K562 (cell line): ENCODE results near the gene MYO1D. TPM values are rescaled to one million over a fixed set of nuclear protein-coding genes. Genes with fewer than 3 reads are reported as not detected.

Source experiments
- ATAC-seq: fragments of 200-7000 bp; cut with Tn5 transposase; 3 replicates; pipeline ENCODE4 v1.9.1; 2020; ENCODE audit warnings: moderate library complexity
- BruUV-seq: library from RNA; stranded (reverse); fragments of 400-500 nt; replicated peaks from 2 replicates; lab custom pipeline; 2021; lab: Mats Ljungman, UMichigan
- CTCF ChIA-PET: fragments of 300-600 bp; formaldehyde crosslinking; extraction: SDS; loops from one replicate; lab custom pipeline; 2021; ENCODE audit warnings: low intra/inter-chr PET ratio; lab: Yijun Ruan, JAX
- POLR2A ChIA-PET: fragments of 300-600, 350-650 bp; sonication (Branson Sonifier 250); formaldehyde crosslinking; extraction: SDS; loops from one replicate; lab custom pipeline; 2021; ENCODE audit warnings: antibody characterized with exemption, inconsistent platforms; lab: Yijun Ruan, JAX
- DNase-seq, 4 experiments: peaks; one replicate each; pipeline versions ENCODE4 v3.0.0 to v3.0.0-alpha.2; 2011 to 2018; ENCODE audit warnings: low spot score in 3 of 4, mixed read lengths in 3 of 4; ENCODE audit errors: extremely low read depth in 1 of 4
- FAIRE-seq: peaks from 2 replicates; lab custom pipeline; 2011; peaks lifted over from hg19 to GRCh38; lab: Jason Lieb, UNC
- H2AFZ ChIP-seq: 2 replicates; pipeline ENCODE4 v1.6.0; 2011; ENCODE audit warnings: low read depth, low read length, control low read depth, inconsistent platforms
- H3K27ac ChIP-seq: fragments of 200-600 bp; 3 replicates; pipeline ENCODE4 v1.8.0; 2011; ENCODE audit warnings: low read depth, mild to moderate bottlenecking, control low read depth, inconsistent platforms, low read length, moderate library complexity, mixed read lengths; ENCODE audit errors: extremely low read depth
- H3K27me3 ChIP-seq, 2 experiments: fragments of 300-600 bp in 1 of 2; 2 replicates in 1 of 2; 3 replicates in 1 of 2; pipeline versions ENCODE4 v1.6.0 to v1.8.0; 2011; ENCODE audit warnings: inconsistent platforms in 2 of 2, low read length in 2 of 2, mild to moderate bottlenecking in 1 of 2, mixed read lengths in 1 of 2, moderate library complexity in 1 of 2; ENCODE audit not compliant: control insufficient read depth in 2 of 2, insufficient read depth in 2 of 2
- H3K36me3 ChIP-seq: fragments of 300-600 bp; 3 replicates; pipeline ENCODE4 v1.8.0; 2011; ENCODE audit warnings: mild to moderate bottlenecking, low read length, inconsistent platforms; ENCODE audit not compliant: control insufficient read depth, insufficient read depth
- H3K4me1 ChIP-seq, 2 experiments: fragments of 200-600 bp in 1 of 2; replicated peaks in 1 of 2; 2 replicates in 1 of 2; 3 replicates in 1 of 2; pipeline versions ENCODE4 v1.5.1 to v1.8.0; 2011; ENCODE audit warnings: inconsistent platforms in 2 of 2, low read length in 2 of 2, mild to moderate bottlenecking in 1 of 2, mixed read lengths in 1 of 2, moderate library complexity in 1 of 2; ENCODE audit not compliant: control insufficient read depth in 2 of 2, insufficient read depth in 2 of 2
- H3K4me2 ChIP-seq: 2 replicates; pipeline ENCODE4 v1.6.1; 2011; ENCODE audit warnings: low read length, control low read depth, inconsistent platforms, mixed read lengths; ENCODE audit not compliant: insufficient read depth
- H3K4me3 ChIP-seq: fragments of 200-600 bp; sonication (generic), shearing (Covaris generic); 2 replicates; pipeline ENCODE4 v1.5.1; 2016; ENCODE audit warnings: control low read depth, inconsistent platforms
- H3K79me2 ChIP-seq: fragments of 200-600 bp; 3 replicates; pipeline ENCODE4 v1.8.0; 2011; ENCODE audit warnings: low read length, inconsistent platforms; ENCODE audit not compliant: control insufficient read depth, insufficient read depth
- H3K9ac ChIP-seq, 2 experiments: 2 replicates each; pipeline versions ENCODE4 v1.6.0 to v1.6.1; 2011; ENCODE audit warnings: low read depth in 2 of 2, low read length in 2 of 2, control low read depth in 1 of 2, inconsistent platforms in 1 of 2, mild to moderate bottlenecking in 1 of 2, mixed read lengths in 1 of 2; ENCODE audit not compliant: insufficient read depth in 1 of 2
- H3K9me1 ChIP-seq: one replicate; pipeline ENCODE4 v1.6.0; 2011; ENCODE audit warnings: inconsistent platforms, mild to moderate bottlenecking, low read length, moderate library complexity; ENCODE audit not compliant: control insufficient read depth, insufficient read depth
- H3K9me3 ChIP-seq: replicated peaks from 2 replicates; pipeline ENCODE4 v1.5.1; 2011; ENCODE audit warnings: low read depth, low read length, inconsistent platforms; ENCODE audit not compliant: control insufficient read depth, insufficient read depth
- H4K20me1 ChIP-seq: replicated peaks from 2 replicates; pipeline ENCODE4 v1.6.1; 2011; ENCODE audit warnings: low read length, inconsistent platforms, mixed read lengths; ENCODE audit not compliant: control insufficient read depth, insufficient read depth
- BCOR ChIP-seq: fragments of 450-650 bp; IDR thresholded peaks from 2 replicates; pipeline ENCODE4 v1.6.1; 2016
- ERF ChIP-seq: fragments of 450-650 bp; formaldehyde crosslinking; IDR thresholded peaks from 2 replicates; pipeline ENCODE4 v1.4.0; 2020; ENCODE audit warnings: mild to moderate bottlenecking, mixed read lengths
- HDAC2 ChIP-seq: fragments of 450-650 bp; IDR thresholded peaks from 2 replicates; pipeline ENCODE4 v1.6.1; 2016; ENCODE audit warnings: mild to moderate bottlenecking
- HSF4 ChIP-seq: fragments of 250-450 bp; sonication (Bioruptor Pico); IDR thresholded peaks from 2 replicates; pipeline ENCODE4 v2.1.2; 2022; ENCODE audit warnings: mild to moderate bottlenecking, moderate library complexity, borderline replicate concordance
- NCOA4 ChIP-seq: fragments of 450-650 bp; IDR thresholded peaks from 2 replicates; pipeline ENCODE4 v1.6.1; 2018; ENCODE audit warnings: mild to moderate bottlenecking; ENCODE audit not compliant: partially characterized antibody
- NCOR1 ChIP-seq: fragments of 450-650 bp; IDR thresholded peaks from 2 replicates; pipeline ENCODE4 v1.6.1; 2016; ENCODE audit warnings: mild to moderate bottlenecking, moderate library complexity
- PRDM10 ChIP-seq: fragments of 450-650 bp; IDR thresholded peaks from 2 replicates; pipeline ENCODE4 v1.6.1; 2018; ENCODE audit not compliant: partially characterized antibody
- TEAD4 ChIP-seq, 2 experiments: sonication (generic) in 1 of 2; formaldehyde crosslinking in 1 of 2; IDR thresholded peaks; 2 replicates each; pipeline versions ENCODE4 v1.6.1 to v1.8.0; 2012 to 2022; ENCODE audit warnings: borderline replicate concordance in 1 of 2, inconsistent platforms in 1 of 2, low read length in 1 of 2, mild to moderate bottlenecking in 1 of 2, missing genetic modification reagents in 1 of 2
- TGIF2 ChIP-seq: sonication (generic); formaldehyde crosslinking; IDR thresholded peaks from 2 replicates; pipeline ENCODE4 v1.8.1; 2022; ENCODE audit warnings: mild to moderate bottlenecking, missing genetic modification reagents, moderate library complexity
- TOE1 ChIP-seq, 2 experiments: fragments of 450-650 bp in 1 of 2; sonication (generic) in 1 of 2; formaldehyde crosslinking in 1 of 2; IDR thresholded peaks; 2 replicates each; pipeline versions ENCODE4 v1.7.1 to v1.8.0; 2016 to 2022; ENCODE audit warnings: borderline replicate concordance in 2 of 2, mild to moderate bottlenecking in 2 of 2, antibody characterized with exemption in 1 of 2, inconsistent platforms in 1 of 2, low read depth in 1 of 2, missing genetic modification reagents in 1 of 2, moderate library complexity in 1 of 2
- ZC3H11A ChIP-seq: IDR thresholded peaks from 2 replicates; pipeline ENCODE4 v1.6.1; 2012; ENCODE audit warnings: low read depth, low read length, improper control_type of control experiment
- ZNF57 ChIP-seq: fragments of 450-650 bp; formaldehyde crosslinking; IDR thresholded peaks from 2 replicates; pipeline ENCODE4 v1.4.0; 2020; ENCODE audit warnings: mild to moderate bottlenecking, moderate library complexity
- ZNF592 ChIP-seq: fragments of 450-650 bp; IDR thresholded peaks from 2 replicates; pipeline ENCODE4 v1.6.1; 2017; ENCODE audit warnings: antibody characterized with exemption, mild to moderate bottlenecking
- WGBS: fragments of 100-300 bp; shearing (Covaris generic); methylation state at CpG from one replicate; pipeline ENCODE4 v1.1.6; 2016; ENCODE audit warnings: low coverage, mixed read lengths; ENCODE audit not compliant: insufficient coverage; ENCODE audit errors: missing lambda C conversion rate; 5-methylcytosine and 5-hydroxymethylcytosine counted together
- in situ Hi-C: fragments of 300-500 bp; cut with MboI; formaldehyde crosslinking; loops from 4 replicates; pipeline ENCODE4 v1.15.0; 2018; ENCODE audit warnings: inconsistent platforms, mixed read lengths
- intact Hi-C: fragments of 100-400 bp; cut with micrococcal nuclease; formaldehyde crosslinking; loops from 2 replicates; pipeline ENCODE4 v1.14.2; 2022
- polyA plus RNA-seq, 8 experiments: library from polyadenylated mRNA; depleted of rRNA in 4 of 8; stranded (reverse) in 5 of 8; unstranded in 3 of 8; fragments of >200 nt; fragmentation: Nextera tagmentation in 2 of 8; fragmentation: Illumina TruSeq in 1 of 8; extraction: Ambion mirVana in 2 of 8; extraction: Trizol in 1 of 8; gene quantifications; 2 replicates each; pipeline versions ENCODE4 v1.2.1 to v1.2.3, GENCODE V29; 2011 to 2014; ENCODE audit warnings: inconsistent platforms in 1 of 8, missing spikeins in 1 of 8
- total RNA-seq, 7 experiments: library from RNA; depleted of rRNA in 6 of 7; stranded (reverse); fragments of >200 nt in 6 of 7; fragmentation: Illumina TruSeq in 2 of 7; extraction: Trizol in 2 of 7; gene quantifications; 2 replicates each; pipeline versions ENCODE4 v1.2.1 to v1.2.3, GENCODE V29; 2011 to 2021; ENCODE audit warnings: low replicate concordance in 1 of 7

Gene MYO1D
- total and polyA plus RNA-seq, 9 of the 15 experiments (the other 6 are each of a cell fraction or from before 2014, with no cell fraction given), result 2.1 to 71.2 (median 45.4) TPM

GRCh38 chr17:32915245-32915644 lies 38.3 kb upstream of the MYO1D start:
- H3K9ac ChIP-seq, result no peak overlapping the region; a peak in 1 of 4 replicates
- H3K27ac ChIP-seq, result peak overlapping the region; percentile 47; the same call in 2 of the 3 replicates
- peak in 2 of 4 experiments; percentile 47 to 74 for DNase-seq
- CTCF ChIA-PET, result no interaction called here
- peak; percentile 34; the same call in 1 of the 3 replicates for ATAC-seq
- in situ Hi-C loops (no loop called here), intact Hi-C loops (no loop called here)
- H3K9me1 ChIP-seq, result no peaks in the 10 kb centered on the region
- H3K4me1 ChIP-seq, result peaks cover 21 to 55% of the 10 kb centered on the region in 2 experiments
- no peaks in the 10 kb centered on the region; the same call in 1 of the 2 replicates for H3K9me3 ChIP-seq
- POLR2A ChIA-PET, result interaction anchor here (4.8 kb wide), 1 partner anchor 14 kb away, joined by 26 read pairs; the partner anchor contains the start of gene TMEM98
- no peaks in the 10 kb centered on the region for H3K27me3 ChIP-seq
- no peaks in the 10 kb centered on the region for H4K20me1 ChIP-seq
- H2AFZ ChIP-seq, result peak overlapping the region; percentile 79
- no peaks in the 10 kb centered on the region for H3K79me2 ChIP-seq
- peak overlapping the region; percentile 57; the same call in 1 of the 2 replicates for H3K4me2 ChIP-seq
- H3K36me3 ChIP-seq, result no peaks in the 10 kb centered on the region
- no peak overlapping the region for H3K4me3 ChIP-seq
- BruUV-seq, result no TSS peak
- WGBS, result 0% methylated on average over 2 of the region's 2 CpGs
- FAIRE-seq, result peak; percentile 93
- TF ChIP-seq NCOR1, result peak; percentile 44; the same call in 1 of the 2 replicates
- no peak for TF ChIP-seq TGIF2 (CRISPR knock-in tag)
- TF ChIP-seq HDAC2, result 0 out of 2 replicates have a peak, but pooled peaks have one; percentile 34
- peak; percentile 64; the same call in 1 of the 2 replicates for TF ChIP-seq ZNF592
- TF ChIP-seq HSF4 (CRISPR knock-in tag), result no peak
- TF ChIP-seq TOE1 (IDR thresholded peaks at IDR 0.05; ENCODE audit: borderline replicate concordance), result no peak
- no peak for TF ChIP-seq TOE1 (CRISPR knock-in tag; IDR thresholded peaks at IDR 0.05; ENCODE audit: borderline replicate concordance, low read depth)
- no peak for TF ChIP-seq ZC3H11A
- no peak for TF ChIP-seq NCOA4
- TF ChIP-seq PRDM10, result no peak
- no peak for TF ChIP-seq ERF
- TF ChIP-seq ZNF57 (CRISPR knock-in tag), result no peak
- 0 out of 2 replicates have a peak, but pooled peaks have one; percentile 30 for TF ChIP-seq TEAD4 (IDR thresholded peaks at IDR 0.05; ENCODE audit: low read length)
- no peak for TF ChIP-seq TEAD4 (CRISPR knock-in tag; IDR thresholded peaks at IDR 0.05; ENCODE audit: borderline replicate concordance)
- TF ChIP-seq BCOR, result peak; percentile 71; the same call in 1 of the 2 replicates
